Activated CD4-positive, alpha-beta memory T cell treated with anti-CD3 and anti-CD28 coated beads for 36 hours (primary cell): ENCODE results near the gene TBX2. TPM values are rescaled to one million over a fixed set of nuclear protein-coding genes. Genes with fewer than 3 reads are reported as not detected.

Source experiments
- CTCF ChIA-PET: fragments of 350-600 bp; sonication (Branson Sonifier 250); formaldehyde crosslinking; loops from one replicate; lab custom pipeline; 2021; ENCODE audit warnings: antibody characterized with exemption, inconsistent platforms; lab: Charles Lee
- POLR2A ChIA-PET: fragments of 350-600 bp; sonication (Branson Sonifier 250); formaldehyde crosslinking; loops from one replicate; lab custom pipeline; 2021; ENCODE audit warnings: antibody characterized with exemption; lab: Charles Lee
- DNase-seq: peaks from one replicate; pipeline ENCODE4 v3.0.0-alpha.2; 2020
- H3K27ac Mint-ChIP-seq: one replicate; pipeline ENCODE4 v1.8.0; 2021; ENCODE audit warnings: mixed read lengths
- H3K27me3 Mint-ChIP-seq: one replicate; pipeline ENCODE4 v1.8.0; 2021; ENCODE audit warnings: mixed read lengths
- H3K36me3 Mint-ChIP-seq: one replicate; pipeline ENCODE4 v1.8.0; 2021; ENCODE audit warnings: mixed read lengths
- H3K4me1 Mint-ChIP-seq: one replicate; pipeline ENCODE4 v1.8.0; 2021; ENCODE audit warnings: low read depth, mixed read lengths
- H3K4me3 Mint-ChIP-seq: one replicate; pipeline ENCODE4 v1.8.0; 2021; ENCODE audit warnings: mild to moderate bottlenecking, mixed read lengths
- H3K9me3 Mint-ChIP-seq: one replicate; pipeline ENCODE4 v1.8.0; 2021; ENCODE audit warnings: mixed read lengths
- intact Hi-C: fragments of 100-400 bp; cut with micrococcal nuclease; formaldehyde crosslinking; loops from one replicate; pipeline ENCODE4 v1.15.1; 2023
- total RNA-seq, 2 experiments: library from RNA; stranded (reverse); gene quantifications; one replicate each; pipeline ENCODE4 v1.2.3, GENCODE V29; 2021

The TBX2 gene
- total RNA-seq, 2 experiments from 2014 or later: 0.05 TPM; not detected in 1

GRCh38 chr17:61401389-61402072 is 1.9 kb downstream of the TBX2 start:
- DNase-seq: no peak
- peaks cover 55% of the 10 kb centered on the region for H3K27me3 Mint-ChIP-seq
- no peaks in the 10 kb centered on the region for H3K36me3 Mint-ChIP-seq
- POLR2A ChIA-PET: no interaction called here
- intact Hi-C loops: loop anchor here (2.0 kb wide), 1 partner anchor 53 kb away; no protein-coding TSS in a partner anchor
- peak overlapping the region; percentile 20 for H3K4me3 Mint-ChIP-seq
- no peaks in the 10 kb centered on the region for H3K9me3 Mint-ChIP-seq
- CTCF ChIA-PET: interaction anchor here (2.1 kb wide), 1 partner anchor 11 kb away, joined by 10 read pairs; no protein-coding TSS in a partner anchor
- H3K27ac Mint-ChIP-seq: no peak overlapping the region
- peaks cover 41% of the 10 kb centered on the region for H3K4me1 Mint-ChIP-seq

- Mint-ChIP-seq H3K4me3 (no peak overlapping the region), H3K27me3 (peaks cover 60% of the 10 kb centered on the region)
- POLR2A ChIA-PET: no interaction called here
These were observed 2.5 kb downstream of the TBX2 start for GRCh38 chr17:61402073-61402541.

GRCh38 chr17:61402978-61403800 is 3.5 kb downstream of the TBX2 start:
- intact Hi-C loops: loop anchor here (2.0 kb wide), 1 partner anchor 52 kb away; no protein-coding TSS in a partner anchor

More at GRCh38 chr17:61402073-61402541, 2.5 kb downstream of the TBX2 start:
- CTCF ChIA-PET: interaction anchor here (2.1 kb wide), 1 partner anchor 10 kb away, joined by 10 read pairs; no protein-coding TSS in a partner anchor
- Mint-ChIP-seq H3K36me3 (no peaks in the 10 kb centered on the region), H3K4me1 (peaks cover 41% of the 10 kb centered on the region), H3K27ac (no peak overlapping the region), H3K9me3 (no peaks in the 10 kb centered on the region)
- intact Hi-C loops: loop anchor here (2.0 kb wide), 1 partner anchor 53 kb away; no protein-coding TSS in a partner anchor
- no peak for DNase-seq

GRCh38 chr17:61403801-61404662 is 4.4 kb downstream of the TBX2 start:
- Mint-ChIP-seq H3K4me1 (peaks cover 36% of the 10 kb centered on the region), H3K9me3 (no peaks in the 10 kb centered on the region), H3K4me3 (peak overlapping the region; percentile 41), H3K27me3 (peaks cover 65% of the 10 kb centered on the region), H3K27ac (no peak overlapping the region), H3K36me3 (no peaks in the 10 kb centered on the region)
- ChIA-PET CTCF (interaction anchor here (1.2 kb wide), 1 partner anchor 8 kb away, joined by 3 read pairs; no protein-coding TSS in a partner anchor), POLR2A (interaction anchor here (0.8 kb wide), 1 partner anchor 52 kb away, joined by 3 read pairs; no protein-coding TSS in a partner anchor)
- no peak for DNase-seq
- intact Hi-C loops: loop anchor here (2.0 kb wide), 1 partner anchor 51 kb away; no protein-coding TSS in a partner anchor

More at GRCh38 chr17:61402978-61403800, 3.5 kb downstream of the TBX2 start:
- peak overlapping the region; percentile 46 for H3K4me3 Mint-ChIP-seq
- H3K9me3 Mint-ChIP-seq: no peaks in the 10 kb centered on the region
- H3K4me1 Mint-ChIP-seq: peaks cover 35% of the 10 kb centered on the region
- ChIA-PET POLR2A (interaction anchor here (0.8 kb wide), 1 partner anchor 52 kb away, joined by 3 read pairs; no protein-coding TSS in a partner anchor), CTCF (interaction anchor here (1.2 to 2.1 kb wide), 2 partner anchors 9 kb away, joined by 3 to 10 read pairs; no protein-coding TSS in a partner anchor)
- peaks cover 64% of the 10 kb centered on the region for H3K27me3 Mint-ChIP-seq
- no peaks in the 10 kb centered on the region for H3K36me3 Mint-ChIP-seq
- DNase-seq: peak; percentile 36
- H3K27ac Mint-ChIP-seq: no peak overlapping the region

GRCh38 chr17:61404663-61404912 is 4.9 kb downstream of the TBX2 start:
- POLR2A ChIA-PET: no interaction called here

GRCh38 chr17:61404913-61405685 is 5.5 kb downstream of the TBX2 start:
- CTCF ChIA-PET: interaction anchor here (1.2 kb wide), 1 partner anchor 7 kb away, joined by 3 read pairs; no protein-coding TSS in a partner anchor
- POLR2A ChIA-PET: no interaction called here
- H3K27ac Mint-ChIP-seq: no peak overlapping the region
- DNase-seq: no peak
- peaks cover 67% of the 10 kb centered on the region for H3K27me3 Mint-ChIP-seq
- peaks cover 39% of the 10 kb centered on the region for H3K4me1 Mint-ChIP-seq
- no peaks in the 10 kb centered on the region for H3K36me3 Mint-ChIP-seq
- intact Hi-C loops: loop anchor here (5.0 kb wide), 1 partner anchor 683 kb away; no protein-coding TSS in a partner anchor
- no peak overlapping the region for H3K4me3 Mint-ChIP-seq
- H3K9me3 Mint-ChIP-seq: no peaks in the 10 kb centered on the region

More at GRCh38 chr17:61404663-61404912, 4.9 kb downstream of the TBX2 start:
- Mint-ChIP-seq H3K4me3 (no peak overlapping the region), H3K4me1 (peaks cover 36% of the 10 kb centered on the region), H3K27me3 (peaks cover 64% of the 10 kb centered on the region), H3K36me3 (no peaks in the 10 kb centered on the region), H3K27ac (no peak overlapping the region), H3K9me3 (no peaks in the 10 kb centered on the region)
- CTCF ChIA-PET: interaction anchor here (1.2 kb wide), 1 partner anchor 8 kb away, joined by 3 read pairs; no protein-coding TSS in a partner anchor
- no peak for DNase-seq
- intact Hi-C loops: no loop called here

- H3K27me3 Mint-ChIP-seq: peaks cover 69% of the 10 kb centered on the region
- CTCF ChIA-PET: no interaction called here
- POLR2A ChIA-PET: no interaction called here
- no peak overlapping the region for H3K4me3 Mint-ChIP-seq
- H3K36me3 Mint-ChIP-seq: no peaks in the 10 kb centered on the region
- no peak for DNase-seq
- no peak overlapping the region for H3K27ac Mint-ChIP-seq
- intact Hi-C loops: loop anchor here (5.0 kb wide), 1 partner anchor 684 kb away; no protein-coding TSS in a partner anchor
- peaks cover 43% of the 10 kb centered on the region for H3K4me1 Mint-ChIP-seq
- no peaks in the 10 kb centered on the region for H3K9me3 Mint-ChIP-seq
These were observed 6.3 kb downstream of the TBX2 start for GRCh38 chr17:61405686-61406536.

DNA sequence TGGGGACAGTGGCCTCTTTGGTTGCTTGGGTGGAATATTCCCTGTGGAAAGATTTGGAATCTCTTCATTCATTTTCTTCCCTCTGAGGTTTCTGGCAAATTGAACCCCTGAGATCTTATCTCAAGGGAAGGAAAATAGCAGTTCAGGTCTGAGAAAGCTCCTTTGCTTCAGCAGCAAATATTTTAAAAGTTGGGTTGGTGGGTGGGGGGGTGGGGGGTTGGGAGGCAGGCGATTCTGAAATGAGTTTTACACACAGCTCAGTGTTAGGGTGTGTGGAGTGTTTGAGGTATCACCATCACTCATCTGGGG is 6.8 kb downstream of the TBX2 start:
- intact Hi-C loops: loop anchor here (5.0 kb wide), 1 partner anchor 684 kb away; no protein-coding TSS in a partner anchor
- H3K27ac Mint-ChIP-seq: no peak overlapping the region
- DNase-seq: no peak

GRCh38 chr17:61406971-61407911 is 7.6 kb downstream of the TBX2 start:
- Mint-ChIP-seq H3K9me3 (no peaks in the 10 kb centered on the region), H3K4me3 (no peak overlapping the region), H3K36me3 (no peaks in the 10 kb centered on the region), H3K27me3 (peaks cover 60% of the 10 kb centered on the region), H3K4me1 (peaks cover 40% of the 10 kb centered on the region), H3K27ac (no peak overlapping the region)
- intact Hi-C loops: loop anchor here (5.0 kb wide), 1 partner anchor 685 kb away; no protein-coding TSS in a partner anchor
- CTCF ChIA-PET: interaction anchor here (0.9 kb wide), 1 partner anchor 436 kb away, joined by 4 read pairs; no protein-coding TSS in a partner anchor
- peak; percentile 8 for DNase-seq
- POLR2A ChIA-PET: no interaction called here

More for the DNA sequence above, 6.8 kb downstream of the TBX2 start:
- Mint-ChIP-seq H3K9me3 (no peaks in the 10 kb centered on the region), H3K36me3 (no peaks in the 10 kb centered on the region), H3K27me3 (peaks cover 64% of the 10 kb centered on the region), H3K4me1 (peaks cover 40% of the 10 kb centered on the region), H3K4me3 (no peak overlapping the region)
- ChIA-PET POLR2A (no interaction called here), CTCF (no interaction called here)
